ENCODE results near the gene ST3GAL3. TPM values are rescaled to one million over a fixed set of nuclear protein-coding genes. Genes with fewer than 3 reads are reported as not detected.

Gene ST3GAL3
- polyA plus RNA-seq, 1 donor (not counting 4 experiments of a cell fraction or from before 2014, with no cell fraction given) = 10.0 TPM

DNA sequence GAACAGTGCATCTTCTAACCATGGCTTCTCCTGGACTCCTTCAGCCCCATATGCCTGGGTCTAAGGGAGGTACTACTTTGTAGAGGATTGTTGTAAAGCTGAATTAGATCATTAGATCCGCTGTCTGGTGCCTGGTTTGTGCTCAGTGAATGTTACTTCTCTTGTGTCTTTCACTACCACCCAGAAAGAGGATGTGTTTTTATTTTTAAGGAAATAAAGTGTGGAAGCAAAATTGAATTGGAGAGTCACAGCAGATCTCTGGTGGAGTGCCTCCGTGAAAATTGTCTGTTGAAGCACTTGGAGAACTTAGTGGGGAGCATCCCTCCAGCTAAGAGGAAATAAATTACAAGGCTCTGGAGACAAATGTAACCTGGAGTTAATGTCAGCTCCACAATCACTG lies 124.5 kb downstream of the ST3GAL3 start:
- Histone ChIP-seq H3K27ac (ENCODE audit: control insufficient read depth, insufficient read depth, low read length) (no peak overlapping the region), H3K9ac (ENCODE audit: control insufficient read depth, extremely low read depth, insufficient read depth, low read length) (no peak overlapping the region), H3K4me3 (ENCODE audit: control insufficient read depth in 2 of 3, extremely low read depth in 1 of 3, insufficient read depth in 2 of 3, low read depth in 1 of 3, low read length in 3 of 3) (no peak overlapping the region), H3K4me2 (ENCODE audit: control insufficient read depth, extremely low read depth, insufficient read depth, low read depth, low read length) (no peak overlapping the region), H4K20me1 (ENCODE audit: control insufficient read depth, extremely low read depth, insufficient read depth, low read length) (no peaks in the 10 kb centered on the region), H3K27me3 (ENCODE audit: control insufficient read depth, extremely low read depth, insufficient read depth, low read length) (no peaks in the 10 kb centered on the region), H3K4me1 (ENCODE audit: control insufficient read depth, extremely low read depth, insufficient read depth, low read length) (peaks cover 28% of the 10 kb centered on the region), H3K36me3 (ENCODE audit: control insufficient read depth in 2 of 2, extremely low read depth in 1 of 2, insufficient read depth in 2 of 2, low read length in 2 of 2) (peaks cover 0 to 6% of the 10 kb centered on the region in 2 experiments), H2AFZ (ENCODE audit: control insufficient read depth, low read length) (no peak overlapping the region), H3K79me2 (ENCODE audit: control insufficient read depth, insufficient read depth, low read length) (no peaks in the 10 kb centered on the region), H3K9me1 (ENCODE audit: control insufficient read depth, extremely low read depth, insufficient read depth, low read length) (peaks cover 3% of the 10 kb centered on the region), H3K9me3 (ENCODE audit: control insufficient read depth, low read depth, low read length) (no peaks in the 10 kb centered on the region)
- dilution Hi-C loops (cut with MboI; ENCODE audit: extremely low pct_ligation_motif_present, low sequenced_read_pairs) = loop anchor here (25.0 kb wide), 1 partner anchor 105 kb away; the partner anchor contains the start of genes ARTN and IPO13
- TF ChIP-seq, protein P1, sequence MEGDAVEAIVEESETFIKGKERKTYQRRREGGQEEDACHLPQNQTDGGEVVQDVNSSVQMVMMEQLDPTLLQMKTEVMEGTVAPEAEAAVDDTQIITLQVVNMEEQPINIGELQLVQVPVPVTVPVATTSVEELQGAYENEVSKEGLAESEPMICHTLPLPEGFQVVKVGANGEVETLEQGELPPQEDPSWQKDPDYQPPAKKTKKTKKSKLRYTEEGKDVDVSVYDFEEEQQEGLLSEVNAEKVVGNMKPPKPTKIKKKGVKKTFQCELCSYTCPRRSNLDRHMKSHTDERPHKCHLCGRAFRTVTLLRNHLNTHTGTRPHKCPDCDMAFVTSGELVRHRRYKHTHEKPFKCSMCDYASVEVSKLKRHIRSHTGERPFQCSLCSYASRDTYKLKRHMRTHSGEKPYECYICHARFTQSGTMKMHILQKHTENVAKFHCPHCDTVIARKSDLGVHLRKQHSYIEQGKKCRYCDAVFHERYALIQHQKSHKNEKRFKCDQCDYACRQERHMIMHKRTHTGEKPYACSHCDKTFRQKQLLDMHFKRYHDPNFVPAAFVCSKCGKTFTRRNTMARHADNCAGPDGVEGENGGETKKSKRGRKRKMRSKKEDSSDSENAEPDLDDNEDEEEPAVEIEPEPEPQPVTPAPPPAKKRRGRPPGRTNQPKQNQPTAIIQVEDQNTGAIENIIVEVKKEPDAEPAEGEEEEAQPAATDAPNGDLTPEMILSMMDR (optimal IDR thresholded peaks at IDR 0.05 in 1 of 3, IDR thresholded peaks at IDR 0.05 in 1 of 3, conservative IDR thresholded peaks at IDR 0.05 in 1 of 3; ENCODE audit: extremely low read depth in 1 of 3, insufficient read depth in 2 of 3, low read length in 3 of 3) = no peak
- TF ChIP-seq EZH2 (IDR thresholded peaks at IDR 0.05; ENCODE audit: low read length) = no peak
- DNase-seq (ENCODE audit: low read depth, low spot score) (no peak), FAIRE-seq (no peak)

DNA sequence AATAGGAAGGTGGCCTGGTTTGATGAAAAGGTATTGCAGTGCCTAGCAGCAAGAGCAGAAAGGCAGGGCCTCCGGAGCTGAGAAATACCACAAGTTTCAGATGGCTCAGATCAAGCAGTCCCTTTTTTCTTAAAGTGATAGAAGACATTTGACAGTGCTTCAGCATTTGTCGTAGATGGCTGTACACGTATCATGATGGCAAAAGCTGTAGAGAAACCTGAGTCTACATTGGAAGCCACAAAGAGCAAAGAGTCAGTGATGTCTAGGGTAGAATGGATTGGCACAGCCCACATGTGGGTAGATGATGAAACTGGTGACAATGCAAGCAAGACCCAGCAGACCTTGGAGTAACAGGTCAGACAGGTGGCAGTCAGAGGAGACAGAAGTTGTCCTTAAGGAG lies 124.9 kb downstream of the ST3GAL3 start:
- Histone ChIP-seq H2AFZ (ENCODE audit: control insufficient read depth, low read length) (no peak overlapping the region), H3K36me3 (ENCODE audit: control insufficient read depth in 2 of 2, extremely low read depth in 1 of 2, insufficient read depth in 2 of 2, low read length in 2 of 2) (peaks cover 0 to 6% of the 10 kb centered on the region in 2 experiments), H3K9me1 (ENCODE audit: control insufficient read depth, extremely low read depth, insufficient read depth, low read length) (peaks cover 3% of the 10 kb centered on the region), H3K4me1 (ENCODE audit: control insufficient read depth, extremely low read depth, insufficient read depth, low read length) (peaks cover 30% of the 10 kb centered on the region), H3K79me2 (ENCODE audit: control insufficient read depth, insufficient read depth, low read length) (no peaks in the 10 kb centered on the region), H3K27me3 (ENCODE audit: control insufficient read depth, extremely low read depth, insufficient read depth, low read length) (no peaks in the 10 kb centered on the region), H3K27ac (ENCODE audit: control insufficient read depth, insufficient read depth, low read length) (no peak overlapping the region), H3K9me3 (ENCODE audit: control insufficient read depth, low read depth, low read length) (no peaks in the 10 kb centered on the region), H3K9ac (ENCODE audit: control insufficient read depth, extremely low read depth, insufficient read depth, low read length) (no peak overlapping the region), H4K20me1 (ENCODE audit: control insufficient read depth, extremely low read depth, insufficient read depth, low read length) (no peaks in the 10 kb centered on the region), H3K4me3 (ENCODE audit: control insufficient read depth in 2 of 3, extremely low read depth in 1 of 3, insufficient read depth in 2 of 3, low read depth in 1 of 3, low read length in 3 of 3) (no peak overlapping the region), H3K4me2 (ENCODE audit: control insufficient read depth, extremely low read depth, insufficient read depth, low read depth, low read length) (no peak overlapping the region)
- TF ChIP-seq EZH2 (IDR thresholded peaks at IDR 0.05; ENCODE audit: low read length) = no peak
- TF ChIP-seq, protein P1 (optimal IDR thresholded peaks at IDR 0.05 in 1 of 3, IDR thresholded peaks at IDR 0.05 in 1 of 3, conservative IDR thresholded peaks at IDR 0.05 in 1 of 3; ENCODE audit: extremely low read depth in 1 of 3, insufficient read depth in 2 of 3, low read length in 3 of 3) = no peak
- dilution Hi-C loops (cut with MboI; ENCODE audit: extremely low pct_ligation_motif_present, low sequenced_read_pairs) = loop anchor here (25.0 kb wide), 1 partner anchor 105 kb away; the partner anchor contains the start of genes ARTN and IPO13
- DNase-seq (ENCODE audit: low read depth, low spot score) (no peak), FAIRE-seq (peak; percentile 13)

All from keratinocyte (primary cell).